Lower leg skin (tissue), 3 donors: ENCODE measurements around the gene LIF.

Experiments
- CTCF ChIP-seq, 3 donors: fragments of 450-650 bp; IDR thresholded peaks; one replicate each; pipeline ENCODE4 v1.5.1; 2016; ENCODE audit warnings: antibody characterized with exemption in 3 of 3, mild to moderate bottlenecking in 3 of 3, moderate library complexity in 2 of 3
- POLR2A ChIP-seq, 2 donors: fragments of 450-650 bp; IDR thresholded peaks; one replicate each; pipeline ENCODE4 v1.6.1; 2016 to 2017; ENCODE audit warnings: antibody characterized with exemption in 2 of 2, mild to moderate bottlenecking in 1 of 2, moderate library complexity in 1 of 2

GRCh38 chr22:30272781-30273601, 26.4 kb upstream of the LIF start:
- TF ChIP-seq CTCF (IDR thresholded peaks at IDR 0.05) (no peak), POLR2A (IDR thresholded peaks at IDR 0.05) (no peak)
